Activated B cell treated with CpG ODN at 0.5 μM for 24 hours (primary cell): ENCODE measurements around the gene ZDHHC8. TPM values are rescaled to one million over a fixed set of nuclear protein-coding genes. Genes with fewer than 3 reads are reported as not detected.

ENCODE experiments used
- ATAC-seq: fragments of 200-7000 bp; cut with Tn5 transposase; one replicate; pipeline ENCODE4 v1.10.0; 2021; ENCODE audit warnings: low read depth, mild to moderate bottlenecking, moderate library complexity
- CTCF ChIA-PET: fragments of 350-600 bp; sonication (Branson Sonifier 250); formaldehyde crosslinking; loops from one replicate; lab custom pipeline; 2021; ENCODE audit warnings: antibody characterized with exemption; lab: Charles Lee
- POLR2A ChIA-PET: fragments of 350-600 bp; sonication (Branson Sonifier 250); formaldehyde crosslinking; loops from one replicate; lab custom pipeline; 2021; ENCODE audit warnings: antibody characterized with exemption; lab: Charles Lee
- DNase-seq: peaks from one replicate; pipeline ENCODE4 v3.0.0; 2022
- H3K27ac Mint-ChIP-seq: one replicate; pipeline ENCODE4 v1.8.0; 2020; ENCODE audit warnings: mixed read lengths
- H3K27me3 Mint-ChIP-seq: one replicate; pipeline ENCODE4 v1.8.0; 2021; ENCODE audit warnings: mixed read lengths
- H3K36me3 Mint-ChIP-seq: one replicate; pipeline ENCODE4 v1.8.0; 2021; ENCODE audit warnings: low read depth, mixed read lengths
- H3K4me1 Mint-ChIP-seq: one replicate; pipeline ENCODE4 v1.8.0; 2021; ENCODE audit warnings: mixed read lengths
- H3K4me3 Mint-ChIP-seq: one replicate; pipeline ENCODE4 v1.8.0; 2020; ENCODE audit warnings: mild to moderate bottlenecking, mixed read lengths
- H3K9me3 Mint-ChIP-seq: one replicate; pipeline ENCODE4 v1.8.0; 2020; ENCODE audit warnings: mixed read lengths
- intact Hi-C: fragments of 100-400 bp; cut with micrococcal nuclease; formaldehyde crosslinking; loops from one replicate; pipeline ENCODE4 v1.15.1; 2024
- total RNA-seq: library from RNA; stranded (reverse); gene quantifications from 2 replicates; pipeline ENCODE4 v1.2.3, GENCODE V29; 2022
- TF ChIP-seq, protein P1 (sequence below): fragments of 200-600 bp; IDR thresholded peaks from one replicate; pipeline ENCODE4 v1.8.0; 2022; ENCODE audit warnings: antibody characterized with exemption, mild to moderate bottlenecking

ZDHHC8 gene
- total RNA-seq, 1 donor from 2014 or later = 65.6 TPM

- DNase-seq (no peak), ATAC-seq (no peak)
- CTCF ChIA-PET = no interaction called here
- TF ChIP-seq, protein P1, sequence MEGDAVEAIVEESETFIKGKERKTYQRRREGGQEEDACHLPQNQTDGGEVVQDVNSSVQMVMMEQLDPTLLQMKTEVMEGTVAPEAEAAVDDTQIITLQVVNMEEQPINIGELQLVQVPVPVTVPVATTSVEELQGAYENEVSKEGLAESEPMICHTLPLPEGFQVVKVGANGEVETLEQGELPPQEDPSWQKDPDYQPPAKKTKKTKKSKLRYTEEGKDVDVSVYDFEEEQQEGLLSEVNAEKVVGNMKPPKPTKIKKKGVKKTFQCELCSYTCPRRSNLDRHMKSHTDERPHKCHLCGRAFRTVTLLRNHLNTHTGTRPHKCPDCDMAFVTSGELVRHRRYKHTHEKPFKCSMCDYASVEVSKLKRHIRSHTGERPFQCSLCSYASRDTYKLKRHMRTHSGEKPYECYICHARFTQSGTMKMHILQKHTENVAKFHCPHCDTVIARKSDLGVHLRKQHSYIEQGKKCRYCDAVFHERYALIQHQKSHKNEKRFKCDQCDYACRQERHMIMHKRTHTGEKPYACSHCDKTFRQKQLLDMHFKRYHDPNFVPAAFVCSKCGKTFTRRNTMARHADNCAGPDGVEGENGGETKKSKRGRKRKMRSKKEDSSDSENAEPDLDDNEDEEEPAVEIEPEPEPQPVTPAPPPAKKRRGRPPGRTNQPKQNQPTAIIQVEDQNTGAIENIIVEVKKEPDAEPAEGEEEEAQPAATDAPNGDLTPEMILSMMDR = no peak
- intact Hi-C loops = no loop called here
- peaks cover 6% of the 10 kb centered on the region for H3K4me1 Mint-ChIP-seq
- H3K27ac Mint-ChIP-seq = no peak overlapping the region
- H3K36me3 Mint-ChIP-seq = peaks cover 57% of the 10 kb centered on the region
- POLR2A ChIA-PET = no interaction called here
- no peak overlapping the region for H3K4me3 Mint-ChIP-seq
- H3K9me3 Mint-ChIP-seq = no peaks in the 10 kb centered on the region
- no peaks in the 10 kb centered on the region for H3K27me3 Mint-ChIP-seq
Observed at GRCh38 chr22:20105456-20106204, 26.0 kb upstream of the ZDHHC8 start.

GRCh38 chr22:20106205-20106848 is 25.3 kb upstream of the ZDHHC8 start:
- no peak overlapping the region for H3K27ac Mint-ChIP-seq
- DNase-seq (no peak), ATAC-seq (no peak)
- intact Hi-C loops = no loop called here
- CTCF ChIA-PET = no interaction called here
- peaks cover 61% of the 10 kb centered on the region for H3K36me3 Mint-ChIP-seq
- peaks cover 7% of the 10 kb centered on the region for H3K4me1 Mint-ChIP-seq
- POLR2A ChIA-PET = no interaction called here
- H3K4me3 Mint-ChIP-seq = no peak overlapping the region
- H3K27me3 Mint-ChIP-seq = no peaks in the 10 kb centered on the region
- no peaks in the 10 kb centered on the region for H3K9me3 Mint-ChIP-seq
- TF ChIP-seq, protein P1 = no peak

DNA sequence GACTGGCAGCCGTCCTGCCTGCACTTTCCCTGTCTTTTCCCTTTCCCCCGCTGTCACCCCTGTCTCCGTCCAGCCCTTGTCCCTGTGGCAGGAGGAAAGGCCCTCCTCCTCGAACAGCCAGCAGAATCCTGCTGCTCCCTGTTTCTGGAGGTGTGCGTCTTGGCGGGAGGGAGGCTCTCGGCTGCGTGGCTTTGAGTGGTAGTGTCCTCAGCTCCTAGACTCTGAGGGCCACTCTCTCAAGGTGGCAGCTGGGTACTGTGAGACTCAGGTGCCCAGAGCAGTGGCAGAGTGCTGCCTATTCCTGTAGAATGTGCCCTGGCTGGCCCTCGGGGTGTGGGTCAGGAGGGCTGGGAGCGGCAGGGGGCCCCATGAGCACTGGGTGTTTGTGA is 24.8 kb upstream of the ZDHHC8 start:
- CTCF ChIA-PET = no interaction called here
- Mint-ChIP-seq H3K9me3 (no peaks in the 10 kb centered on the region), H3K4me1 (peaks cover 9% of the 10 kb centered on the region), H3K4me3 (no peak overlapping the region), H3K36me3 (peaks cover 61% of the 10 kb centered on the region), H3K27ac (no peak overlapping the region), H3K27me3 (no peaks in the 10 kb centered on the region)
- TF ChIP-seq, protein P1 = no peak
- POLR2A ChIA-PET = no interaction called here
- intact Hi-C loops = no loop called here
- ATAC-seq = no peak
- no peak for DNase-seq

GRCh38 chr22:20107471-20107901 is 24.1 kb upstream of the ZDHHC8 start:
- peaks cover 9% of the 10 kb centered on the region for H3K4me1 Mint-ChIP-seq
- CTCF ChIA-PET = no interaction called here
- POLR2A ChIA-PET = no interaction called here
- TF ChIP-seq, protein P1 = no peak
- H3K27me3 Mint-ChIP-seq = no peaks in the 10 kb centered on the region
- DNase-seq (no peak), ATAC-seq (no peak)
- no peaks in the 10 kb centered on the region for H3K9me3 Mint-ChIP-seq
- peaks cover 56% of the 10 kb centered on the region for H3K36me3 Mint-ChIP-seq
- no peak overlapping the region for H3K27ac Mint-ChIP-seq
- H3K4me3 Mint-ChIP-seq = no peak overlapping the region
- intact Hi-C loops = no loop called here

DNA sequence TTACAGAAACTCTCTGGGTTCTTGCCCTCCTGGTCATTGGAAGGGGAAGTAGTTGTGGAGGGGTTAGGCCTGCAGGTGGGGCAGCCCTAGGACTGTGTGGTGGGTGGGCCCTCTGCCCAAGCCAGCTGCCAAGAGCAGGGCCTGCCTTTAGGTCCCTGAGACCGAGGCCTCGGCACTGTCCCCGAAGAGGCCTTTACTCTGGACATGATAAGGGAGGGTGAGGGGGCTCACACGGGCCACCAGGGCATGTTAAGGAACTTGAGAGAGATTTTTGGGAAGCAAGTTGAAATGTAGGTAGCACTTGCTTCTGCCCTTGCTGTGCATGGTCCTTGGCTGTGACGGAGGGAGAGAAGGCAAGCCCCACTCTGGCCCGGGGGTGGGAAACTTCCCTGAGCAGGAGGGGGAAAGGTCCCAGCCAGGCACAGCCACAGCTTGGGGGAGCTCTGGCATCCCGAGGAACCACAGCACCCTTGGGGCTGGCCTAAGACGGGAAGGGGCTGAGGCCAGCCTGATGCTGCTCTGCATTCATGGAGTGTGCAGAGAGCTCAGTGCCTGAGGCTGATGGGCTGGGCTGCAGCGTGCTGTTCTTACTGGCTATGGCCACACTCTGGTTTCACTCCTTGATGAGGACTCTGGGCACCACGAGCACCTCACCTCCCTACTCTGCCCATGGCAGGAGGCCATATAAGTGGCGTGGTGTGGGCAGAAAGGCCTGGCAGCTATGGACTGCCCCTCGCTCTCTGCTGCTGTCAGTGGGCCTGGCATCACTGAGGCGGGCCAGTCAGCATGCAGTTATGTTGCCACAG is 23.4 kb upstream of the ZDHHC8 start:
- TF ChIP-seq, protein P1 = no peak
- intact Hi-C loops = no loop called here
- ChIA-PET POLR2A (no interaction called here), CTCF (no interaction called here)
- DNase-seq (no peak), ATAC-seq (no peak)
- Mint-ChIP-seq H3K27ac (no peak overlapping the region), H3K4me3 (no peak overlapping the region), H3K4me1 (peaks cover 9% of the 10 kb centered on the region), H3K9me3 (no peaks in the 10 kb centered on the region), H3K36me3 (peaks cover 55% of the 10 kb centered on the region), H3K27me3 (no peaks in the 10 kb centered on the region)
